Retinal pigment epithelial cell (primary cell): Measurements from ENCODE around the gene CAGE1.
A peak's percentile ranks its signal among the peaks of the same experiment; 100 is the strongest.

Experiments used
- DNase-seq: peaks from one replicate; pipeline ENCODE4 v3.0.0-alpha.2; 2010; ENCODE audit warnings: low read depth
- H3K4me3 ChIP-seq: 2 replicates; pipeline ENCODE4 v1.5.1; 2011; ENCODE audit warnings: mild to moderate bottlenecking, low read length, control low read depth, moderate library complexity
- TF ChIP-seq, protein P1 (sequence below): conservative IDR thresholded peaks from 2 replicates; pipeline ENCODE4 v1.5.1; 2011; ENCODE audit warnings: low read depth, low read length, control low read depth, inconsistent platforms

The CAGE1 gene

DNA sequence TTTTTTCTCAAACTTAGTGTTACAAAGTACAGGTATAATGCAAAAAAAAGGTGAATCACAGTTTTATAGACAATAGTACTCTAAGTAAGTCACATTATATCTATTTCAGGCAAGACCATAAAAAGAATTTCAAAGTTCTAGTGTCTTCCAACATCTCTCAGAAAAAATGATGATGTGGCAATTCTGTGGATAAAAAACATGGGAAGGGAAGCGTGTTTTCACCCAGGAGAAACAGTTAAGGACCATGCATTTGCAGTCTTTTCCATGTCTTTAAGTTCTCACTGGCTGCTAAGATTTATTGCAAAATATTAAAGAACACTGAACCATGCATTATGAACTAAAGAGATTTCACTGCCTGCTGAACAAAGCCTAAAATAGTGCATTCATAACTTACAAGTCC is 78.4 kb downstream of the CAGE1 start:
- H3K4me3 ChIP-seq, result peak overlapping the region; percentile 97
- DNase-seq, result no peak
- TF ChIP-seq, protein P1, sequence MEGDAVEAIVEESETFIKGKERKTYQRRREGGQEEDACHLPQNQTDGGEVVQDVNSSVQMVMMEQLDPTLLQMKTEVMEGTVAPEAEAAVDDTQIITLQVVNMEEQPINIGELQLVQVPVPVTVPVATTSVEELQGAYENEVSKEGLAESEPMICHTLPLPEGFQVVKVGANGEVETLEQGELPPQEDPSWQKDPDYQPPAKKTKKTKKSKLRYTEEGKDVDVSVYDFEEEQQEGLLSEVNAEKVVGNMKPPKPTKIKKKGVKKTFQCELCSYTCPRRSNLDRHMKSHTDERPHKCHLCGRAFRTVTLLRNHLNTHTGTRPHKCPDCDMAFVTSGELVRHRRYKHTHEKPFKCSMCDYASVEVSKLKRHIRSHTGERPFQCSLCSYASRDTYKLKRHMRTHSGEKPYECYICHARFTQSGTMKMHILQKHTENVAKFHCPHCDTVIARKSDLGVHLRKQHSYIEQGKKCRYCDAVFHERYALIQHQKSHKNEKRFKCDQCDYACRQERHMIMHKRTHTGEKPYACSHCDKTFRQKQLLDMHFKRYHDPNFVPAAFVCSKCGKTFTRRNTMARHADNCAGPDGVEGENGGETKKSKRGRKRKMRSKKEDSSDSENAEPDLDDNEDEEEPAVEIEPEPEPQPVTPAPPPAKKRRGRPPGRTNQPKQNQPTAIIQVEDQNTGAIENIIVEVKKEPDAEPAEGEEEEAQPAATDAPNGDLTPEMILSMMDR, result no peak

DNA sequence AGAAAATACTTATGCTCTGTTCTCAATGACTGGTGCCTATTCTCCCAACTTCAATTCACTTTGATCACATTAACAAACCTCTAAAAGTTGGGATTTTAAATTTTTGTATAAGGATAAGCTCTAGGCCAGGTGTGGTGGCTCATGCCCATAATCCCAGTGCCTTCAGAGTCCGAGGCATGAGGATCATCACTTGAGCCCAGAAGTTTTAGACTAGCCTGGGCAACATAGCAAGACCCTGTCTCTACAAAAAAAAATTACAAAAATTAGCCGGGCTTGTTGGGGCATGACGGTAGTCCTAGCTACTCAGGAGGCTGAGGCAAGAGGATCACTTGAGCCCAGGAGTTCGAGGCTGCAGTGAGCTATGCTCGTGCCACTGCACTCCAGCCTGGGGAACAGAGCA is 80.5 kb downstream of the CAGE1 start:
- no peak overlapping the region for H3K4me3 ChIP-seq
- TF ChIP-seq, protein P1, result no peak
- no peak for DNase-seq

DNA sequence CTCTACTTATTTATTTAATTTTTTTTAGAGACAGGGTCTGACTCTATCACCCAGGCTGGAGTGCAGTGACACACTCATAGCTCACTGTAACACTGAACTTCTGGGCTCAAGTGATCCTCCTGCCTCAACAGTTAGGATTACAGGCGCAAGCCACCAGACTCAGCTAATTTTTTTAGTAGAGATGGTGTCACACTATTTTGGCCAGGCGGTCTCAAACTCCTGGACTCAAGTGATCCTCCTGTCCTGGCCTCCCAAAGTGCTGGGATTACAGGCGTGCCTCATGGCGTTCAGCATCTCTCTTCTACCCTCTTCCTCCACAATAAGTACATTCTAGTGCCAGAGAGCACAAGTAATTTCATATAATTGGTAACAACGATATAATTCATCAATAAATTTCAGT is 82.0 kb downstream of the CAGE1 start:
- TF ChIP-seq, protein P1, result no peak
- H3K4me3 ChIP-seq, result no peak overlapping the region
- no peak for DNase-seq

DNA sequence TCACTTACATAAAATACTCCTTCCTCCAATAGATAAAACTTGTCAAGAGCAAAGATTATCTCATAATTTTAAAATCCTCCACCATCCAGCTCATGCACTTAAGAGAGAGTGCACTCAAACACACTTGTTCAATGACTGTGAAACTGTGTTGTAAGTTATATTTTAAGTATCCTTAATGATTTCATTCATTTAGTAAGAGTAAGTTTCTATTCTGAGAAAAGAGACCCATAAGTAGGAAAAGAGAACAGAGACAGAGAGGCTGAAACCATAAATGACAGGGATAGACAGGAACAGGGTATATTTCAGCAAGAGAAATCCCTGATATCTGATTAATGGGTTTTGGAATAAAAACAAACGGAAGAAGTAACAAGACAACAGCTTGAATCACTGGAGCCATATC is 84.7 kb downstream of the CAGE1 start:
- TF ChIP-seq, protein P1, result no peak
- no peak for DNase-seq
- no peak overlapping the region for H3K4me3 ChIP-seq

DNA sequence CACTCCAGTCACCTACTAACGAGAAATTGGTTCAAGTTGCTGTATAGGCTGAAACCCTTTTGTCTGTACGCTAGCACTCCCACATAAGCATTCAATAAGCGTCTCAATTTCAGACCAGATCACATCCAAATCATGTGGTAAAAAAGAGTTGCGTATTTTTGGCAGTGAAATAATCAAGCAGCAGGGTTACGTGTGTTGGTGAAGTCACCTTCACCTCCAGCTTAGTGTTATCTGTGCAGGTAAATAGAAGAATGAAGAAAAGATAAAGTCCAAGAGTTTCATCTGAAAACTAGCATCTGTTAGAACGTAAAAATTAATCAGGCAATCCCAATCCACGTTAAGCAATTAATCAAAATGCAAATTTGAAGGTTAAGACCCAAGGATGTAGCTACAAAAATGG is 87.8 kb downstream of the CAGE1 start:
- TF ChIP-seq, protein P1, result no peak
- no peak for DNase-seq

DNA sequence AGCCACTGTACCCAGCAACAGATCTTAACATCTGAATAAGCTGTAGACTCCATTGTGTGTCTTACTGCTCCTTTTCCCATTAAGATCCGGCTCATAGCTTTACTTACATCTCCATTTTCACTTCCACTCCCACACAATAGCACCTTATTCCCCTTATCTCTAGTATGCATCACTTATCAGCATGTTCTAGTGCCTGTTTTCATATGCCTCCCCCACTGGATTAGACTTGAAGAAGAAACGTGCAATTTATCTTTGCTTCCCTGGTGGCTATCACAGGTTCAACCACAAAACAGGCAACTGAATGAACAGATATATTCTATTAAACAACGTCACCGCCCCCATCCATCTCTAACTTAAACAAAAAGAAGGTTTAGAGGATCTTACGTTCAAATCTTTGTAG is 88.6 kb downstream of the CAGE1 start:
- DNase-seq, result no peak

More for the DNA sequence above, 87.8 kb downstream of the CAGE1 start:
- no peak overlapping the region for H3K4me3 ChIP-seq

DNA sequence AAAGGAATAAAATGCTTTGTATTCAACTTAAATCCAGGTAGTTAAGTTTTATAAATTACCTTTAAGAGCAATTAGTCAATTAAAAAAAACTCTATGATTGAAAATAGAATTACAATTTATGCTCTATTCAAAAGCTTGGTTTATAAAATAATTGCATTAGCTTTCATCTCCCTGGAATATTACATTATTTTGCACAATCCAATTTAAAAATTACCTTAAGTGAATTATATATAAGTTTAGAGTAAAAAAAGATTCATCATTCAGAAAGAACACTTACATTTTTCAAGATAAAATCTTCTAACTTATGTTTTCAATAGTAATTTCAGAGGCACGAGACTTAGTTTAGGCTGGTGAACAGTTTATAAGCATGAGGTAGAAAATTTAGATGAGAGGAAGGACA is 91.4 kb downstream of the CAGE1 start:
- TF ChIP-seq, protein P1, result no peak
- DNase-seq, result no peak
- H3K4me3 ChIP-seq, result no peak overlapping the region

More for the DNA sequence above, 88.6 kb downstream of the CAGE1 start:
- TF ChIP-seq, protein P1, result no peak
- no peak overlapping the region for H3K4me3 ChIP-seq
